HCT116 (cell line): ENCODE data around the gene STX5.

ENCODE experiments used
- EZH2 ChIP-seq: fragments of 200-600 bp; sonication (generic); IDR thresholded peaks from 2 replicates; pipeline ENCODE4 v1.6.1; 2017; ENCODE audit warnings: antibody characterized with exemption, mixed run types
- SIN3A ChIP-seq: IDR thresholded peaks from 2 replicates; pipeline ENCODE4 v1.6.1; 2012; ENCODE audit warnings: low read depth

DNA sequence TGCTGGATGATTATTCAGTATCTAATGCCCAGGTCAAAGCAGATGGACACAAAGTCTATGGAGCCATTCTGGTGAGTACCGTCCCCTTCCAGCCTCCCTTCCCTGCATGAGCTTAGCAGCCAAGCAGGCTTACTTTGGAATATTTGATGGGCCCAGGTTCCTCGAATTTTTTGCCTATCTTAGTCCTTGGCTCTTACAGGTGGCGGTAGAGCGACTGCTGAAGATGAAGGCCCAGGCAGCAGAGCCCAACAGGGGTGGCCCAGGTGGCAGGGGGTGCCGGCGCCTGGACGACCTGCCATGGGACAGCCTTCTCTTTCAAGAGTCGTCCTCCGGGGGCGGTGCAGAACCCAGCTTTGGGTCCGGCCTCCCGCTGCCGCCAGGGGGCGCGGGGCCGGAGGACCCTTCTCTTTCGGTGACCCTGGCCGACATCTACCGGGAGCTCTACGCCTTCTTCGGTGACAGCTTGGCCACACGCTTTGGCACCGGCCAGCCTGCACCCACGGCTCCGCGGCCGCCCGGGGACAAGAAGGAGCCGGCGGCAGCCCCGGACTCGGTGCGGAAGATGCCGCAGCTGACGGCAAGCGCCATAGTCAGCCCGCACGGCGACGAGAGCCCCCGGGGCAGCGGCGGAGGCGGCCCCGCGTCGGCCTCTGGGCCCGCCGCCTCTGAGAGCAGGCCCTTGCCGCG, 45.4 kb downstream of the STX5 start:
- TF ChIP-seq EZH2 (no peak), SIN3A (no peak)
